A549 (cell line): Measurements from ENCODE around the gene LIPT2. TPM values are rescaled to one million over a fixed set of nuclear protein-coding genes. Genes with fewer than 3 reads are reported as not detected.

Experiments used
- ATAC-seq, 2 experiments: fragments of 200-7000 bp in 1 of 2; fragments of >200 bp in 1 of 2; cut with Nextera tagmentation in 1 of 2; cut with Tn5 transposase in 1 of 2; 3 replicates each; pipeline versions ENCODE4 v1.8.0 to v1.9.1; 2018 to 2020; ENCODE audit warnings: mild to moderate bottlenecking in 1 of 2, moderate library complexity in 1 of 2
- CTCF ChIA-PET: fragments of 300-600 bp; sonication (Branson Sonifier 250); formaldehyde crosslinking; extraction: SDS; loops from one replicate; lab custom pipeline; 2021; ENCODE audit warnings: antibody characterized with exemption, inconsistent platforms; lab: Yijun Ruan, JAX
- POLR2A ChIA-PET: fragments of 350-600 bp; formaldehyde crosslinking; extraction: SDS; loops from one replicate; lab custom pipeline; 2021; ENCODE audit warnings: antibody characterized with exemption, inconsistent platforms; lab: Yijun Ruan, JAX
- DNase-seq, 2 experiments: peaks; one replicate each; pipeline versions ENCODE4 v3.0.0 to v3.0.0-alpha.2; 2011 to 2016; ENCODE audit warnings: low read depth in 1 of 2, low spot score in 1 of 2
- FAIRE-seq: peaks from 2 replicates; lab custom pipeline; 2011; peaks lifted over from hg19 to GRCh38; lab: Jason Lieb, UNC
- H3K27ac ChIP-seq, 2 experiments: fragments of >200 bp; sonication (Bioruptor Twin); formaldehyde crosslinking; 3 replicates each; pipeline ENCODE4 v1.5.1; 2016 to 2017
- H3K4me1 ChIP-seq: fragments of >200 bp; sonication (Bioruptor Twin); formaldehyde crosslinking; 3 replicates; pipeline ENCODE4 v1.6.1; 2016
- H3K4me2 ChIP-seq: fragments of >200 bp; sonication (Bioruptor Twin); formaldehyde crosslinking; 3 replicates; pipeline ENCODE4 v1.6.1; 2016
- H3K4me3 ChIP-seq: fragments of >200 bp; sonication (Bioruptor Twin); formaldehyde crosslinking; 3 replicates; pipeline ENCODE4 v1.5.1; 2016
- H3K9me3 ChIP-seq: fragments of >200 bp; sonication (Bioruptor Twin); formaldehyde crosslinking; 3 replicates; pipeline ENCODE4 v1.6.1; 2016
- BHLHE40 ChIP-seq: IDR thresholded peaks from 2 replicates; pipeline ENCODE4 v1.6.1; 2012; ENCODE audit warnings: low read depth, low read length, inconsistent platforms
- CBX2 ChIP-seq: fragments of 200-600 bp; sonication (generic); IDR thresholded peaks from 2 replicates; pipeline ENCODE4 v1.6.1; 2016; ENCODE audit warnings: low read depth, mild to moderate bottlenecking, borderline replicate concordance
- EHMT2 ChIP-seq: fragments of 200-600 bp; sonication (generic); IDR thresholded peaks from 2 replicates; pipeline ENCODE4 v1.6.1; 2016; ENCODE audit warnings: antibody characterized with exemption, low read depth, mild to moderate bottlenecking, moderate library complexity
- FOSL2 ChIP-seq, 2 experiments: fragments of 450-650 bp in 1 of 2; fragments of >200 bp in 1 of 2; sonication (Bioruptor Twin) in 1 of 2; formaldehyde crosslinking; IDR thresholded peaks; 2 replicates each; pipeline versions ENCODE4 v1.5.0 to v1.6.1; 2016 to 2020; ENCODE audit warnings: mild to moderate bottlenecking in 1 of 2, moderate library complexity in 1 of 2
- HDAC2 ChIP-seq: fragments of 200-600 bp; sonication (generic); IDR thresholded peaks from 2 replicates; pipeline ENCODE4 v1.6.1; 2016
- HOXA7 ChIP-seq: fragments of 250-450 bp; sonication (Bioruptor Pico); IDR thresholded peaks from 2 replicates; pipeline ENCODE4 v1.5.0; 2020; ENCODE audit warnings: mild to moderate bottlenecking, moderate library complexity
- HOXB13 ChIP-seq: fragments of 250-450 bp; sonication (Bioruptor Pico); IDR thresholded peaks from 2 replicates; pipeline ENCODE4 v1.5.0; 2020; ENCODE audit warnings: low read depth, mild to moderate bottlenecking, moderate library complexity
- HOXB5 ChIP-seq: fragments of 250-450 bp; sonication (Bioruptor Pico); IDR thresholded peaks from 2 replicates; pipeline ENCODE4 v1.5.0; 2020; ENCODE audit warnings: mild to moderate bottlenecking, moderate library complexity
- JUN ChIP-seq, 2 experiments: fragments of >200 bp; sonication (Bioruptor Twin); formaldehyde crosslinking; IDR thresholded peaks; 2 replicates in 1 of 2; 3 replicates in 1 of 2; pipeline ENCODE4 v1.6.1; 2016 to 2017
- KDM1A ChIP-seq: fragments of 200-600 bp; sonication (generic); IDR thresholded peaks from 2 replicates; pipeline ENCODE4 v1.6.1; 2016; ENCODE audit warnings: low read depth, mild to moderate bottlenecking
- KDM5A ChIP-seq: fragments of 200-600 bp; sonication (generic); IDR thresholded peaks from 2 replicates; pipeline ENCODE4 v1.6.1; 2016; ENCODE audit warnings: antibody characterized with exemption, mild to moderate bottlenecking
- MAZ ChIP-seq: fragments of 150-350 bp; IDR thresholded peaks from 2 replicates; pipeline ENCODE4 v1.6.1; 2014; ENCODE audit warnings: antibody characterized with exemption, low read depth, low read length, borderline replicate concordance
- MYC ChIP-seq: IDR thresholded peaks from 2 replicates; pipeline ENCODE4 v1.6.1; 2012; ENCODE audit warnings: mild to moderate bottlenecking, inconsistent platforms, low read length, improper control_type of control experiment, borderline replicate concordance
- PHF8 ChIP-seq: fragments of 200-600 bp; sonication (generic); IDR thresholded peaks from 2 replicates; pipeline ENCODE4 v1.6.1; 2016; ENCODE audit warnings: low read depth, mild to moderate bottlenecking, antibody characterized with exemption, moderate library complexity, borderline replicate concordance
- POLR2AphosphoS2 ChIP-seq: conservative IDR thresholded peaks from 2 replicates; pipeline ENCODE4 v1.6.1; 2012; ENCODE audit warnings: low read length, improper control_type of control experiment, inconsistent platforms
- RAD21 ChIP-seq, 2 experiments: fragments of >200 bp in 1 of 2; sonication (Bioruptor Twin) in 1 of 2; formaldehyde crosslinking in 1 of 2; IDR thresholded peaks in 1 of 2; conservative IDR thresholded peaks in 1 of 2; 2 replicates in 1 of 2; 3 replicates in 1 of 2; pipeline ENCODE4 v1.6.1; 2012 to 2018; ENCODE audit warnings: inconsistent platforms in 1 of 2
- RCOR1 ChIP-seq: fragments of 150-350 bp; IDR thresholded peaks from 2 replicates; pipeline ENCODE4 v1.6.1; 2014; ENCODE audit warnings: antibody characterized with exemption, low read length, low read depth
- ZC3H11A ChIP-seq: fragments of 450-650 bp; IDR thresholded peaks from 2 replicates; pipeline ENCODE4 v1.6.1; 2014; ENCODE audit warnings: antibody characterized with exemption, mild to moderate bottlenecking
- ZSCAN20 ChIP-seq: fragments of 250-450 bp; sonication (Bioruptor Pico); IDR thresholded peaks from 2 replicates; pipeline ENCODE4 v1.8.0; 2022; ENCODE audit warnings: mild to moderate bottlenecking, moderate library complexity
- WGBS: methylation state at CpG from one replicate; pipeline ENCODE4 v1.1.6; 2017; ENCODE audit errors: missing lambda C conversion rate; 5-methylcytosine and 5-hydroxymethylcytosine counted together
- polyA plus RNA-seq, 4 experiments: library from polyadenylated mRNA; depleted of rRNA in 3 of 4; stranded (reverse); fragments of >200 nt; fragmentation: RNase III in 1 of 4; extraction: RNeasy Plus Mini Kit Qiagen cat#74134 plus additional on column Dnase treatment in 1 of 4; gene quantifications; 2 replicates in 3 of 4; 3 replicates in 1 of 4; pipeline ENCODE4 v1.2.3, GENCODE V29; 2011 to 2017
- TF ChIP-seq, protein P1 (sequence below): IDR thresholded peaks from 2 replicates; pipeline ENCODE4 v1.6.1; 2012
- TF ChIP-seq, protein P2 (sequence below): fragments of 150-350 bp; IDR thresholded peaks from 2 replicates; pipeline ENCODE4 v1.6.1; 2014; ENCODE audit warnings: low read depth, mild to moderate bottlenecking, low read length
- TF ChIP-seq, protein P3 (sequence below): fragments of 250-450 bp; sonication (Bioruptor Pico); IDR thresholded peaks from 2 replicates; pipeline ENCODE4 v1.5.0; 2021; ENCODE audit warnings: mild to moderate bottlenecking, moderate library complexity, borderline replicate concordance
- TF ChIP-seq, protein P4 (sequence below): fragments of 450-650 bp; IDR thresholded peaks from 2 replicates; pipeline ENCODE4 v1.6.1; 2014; ENCODE audit warnings: antibody characterized with exemption
- TF ChIP-seq, protein P5 (sequence below): fragments of >200 bp; sonication (Bioruptor Twin); formaldehyde crosslinking; IDR thresholded peaks from 3 replicates; pipeline ENCODE4 v1.5.1; 2016
- TF ChIP-seq, protein P6 (sequence below): fragments of 250-450 bp; sonication (Bioruptor Pico); IDR thresholded peaks from 2 replicates; pipeline ENCODE4 v1.5.0; 2020; ENCODE audit warnings: low read depth, mild to moderate bottlenecking, moderate library complexity

The LIPT2 gene
- polyA plus RNA-seq, 2 of the 4 experiments (the other 2 are of a cell fraction), result 4.8 to 9.8 TPM

DNA sequence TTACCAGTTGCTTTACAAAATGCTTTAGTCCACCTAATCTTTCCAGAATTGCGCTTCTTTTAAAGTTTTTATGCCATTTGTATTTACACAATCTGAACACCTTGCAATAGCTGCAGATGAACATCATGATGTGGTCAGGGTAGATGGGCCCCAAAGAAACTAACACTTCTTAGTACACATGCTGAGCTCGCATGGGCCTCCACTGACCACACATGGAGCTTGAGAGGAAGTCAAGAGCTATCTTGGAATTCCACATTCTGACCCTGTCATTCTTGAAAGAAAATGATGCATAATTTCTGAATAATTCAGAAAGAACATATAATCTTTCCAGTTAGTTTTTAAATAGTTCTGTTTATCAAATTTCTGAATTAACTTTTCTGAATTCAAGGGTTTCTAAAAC lies 7.7 kb downstream of the LIPT2 start:
- ATAC-seq, result no peak
- no peak for DNase-seq
- CTCF ChIA-PET, result interaction anchor here (0.8 kb wide), 1 partner anchor 33 kb away, joined by 3 read pairs; no protein-coding TSS in a partner anchor
- Histone ChIP-seq H3K9me3 (no peaks in the 10 kb centered on the region), H3K4me3 (no peak overlapping the region), H3K4me2 (no peak overlapping the region), H3K4me1 (no peaks in the 10 kb centered on the region), H3K27ac (no peak overlapping the region)
- WGBS, result 88% methylated on average over 2 of the region's 2 CpGs
- no peak for TF ChIP-seq RAD21 (conservative IDR thresholded peaks at IDR 0.05 in 1 of 2, IDR thresholded peaks at IDR 0.05 in 1 of 2)
- TF ChIP-seq, protein P1, sequence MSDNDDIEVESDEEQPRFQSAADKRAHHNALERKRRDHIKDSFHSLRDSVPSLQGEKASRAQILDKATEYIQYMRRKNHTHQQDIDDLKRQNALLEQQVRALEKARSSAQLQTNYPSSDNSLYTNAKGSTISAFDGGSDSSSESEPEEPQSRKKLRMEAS, result no peak
- TF ChIP-seq HOXB5 (CRISPR knock-in tag), result no peak
- no peak for TF ChIP-seq KDM1A
- no peak for TF ChIP-seq JUN (IDR thresholded peaks at IDR 0.05)
- no peak for TF ChIP-seq KDM5A
- TF ChIP-seq FOSL2 (IDR thresholded peaks at IDR 0.05), result no peak
- TF ChIP-seq FOSL2 (CRISPR knock-in tag; IDR thresholded peaks at IDR 0.05), result no peak
- no peak for TF ChIP-seq HOXB13
- TF ChIP-seq ZC3H11A, result no peak
- TF ChIP-seq ZSCAN20 (CRISPR knock-in tag), result no peak
- no peak for TF ChIP-seq EHMT2
- TF ChIP-seq, protein P2, sequence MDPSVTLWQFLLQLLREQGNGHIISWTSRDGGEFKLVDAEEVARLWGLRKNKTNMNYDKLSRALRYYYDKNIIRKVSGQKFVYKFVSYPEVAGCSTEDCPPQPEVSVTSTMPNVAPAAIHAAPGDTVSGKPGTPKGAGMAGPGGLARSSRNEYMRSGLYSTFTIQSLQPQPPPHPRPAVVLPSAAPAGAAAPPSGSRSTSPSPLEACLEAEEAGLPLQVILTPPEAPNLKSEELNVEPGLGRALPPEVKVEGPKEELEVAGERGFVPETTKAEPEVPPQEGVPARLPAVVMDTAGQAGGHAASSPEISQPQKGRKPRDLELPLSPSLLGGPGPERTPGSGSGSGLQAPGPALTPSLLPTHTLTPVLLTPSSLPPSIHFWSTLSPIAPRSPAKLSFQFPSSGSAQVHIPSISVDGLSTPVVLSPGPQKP, result no peak
- no peak for TF ChIP-seq CBX2
- TF ChIP-seq RCOR1, result no peak
- TF ChIP-seq, protein P3, sequence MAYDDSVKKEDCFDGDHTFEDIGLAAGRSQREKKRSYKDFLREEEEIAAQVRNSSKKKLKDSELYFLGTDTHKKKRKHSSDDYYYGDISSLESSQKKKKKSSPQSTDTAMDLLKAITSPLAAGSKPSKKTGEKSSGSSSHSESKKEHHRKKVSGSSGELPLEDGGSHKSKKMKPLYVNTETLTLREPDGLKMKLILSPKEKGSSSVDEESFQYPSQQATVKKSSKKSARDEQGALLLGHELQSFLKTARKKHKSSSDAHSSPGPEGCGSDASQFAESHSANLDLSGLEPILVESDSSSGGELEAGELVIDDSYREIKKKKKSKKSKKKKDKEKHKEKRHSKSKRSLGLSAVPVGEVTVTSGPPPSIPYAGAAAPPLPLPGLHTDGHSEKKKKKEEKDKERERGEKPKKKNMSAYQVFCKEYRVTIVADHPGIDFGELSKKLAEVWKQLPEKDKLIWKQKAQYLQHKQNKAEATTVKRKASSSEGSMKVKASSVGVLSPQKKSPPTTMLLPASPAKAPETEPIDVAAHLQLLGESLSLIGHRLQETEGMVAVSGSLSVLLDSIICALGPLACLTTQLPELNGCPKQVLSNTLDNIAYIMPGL (CRISPR knock-in tag), result no peak
- no peak for TF ChIP-seq MYC
- no peak for TF ChIP-seq BHLHE40
- TF ChIP-seq, protein P4, sequence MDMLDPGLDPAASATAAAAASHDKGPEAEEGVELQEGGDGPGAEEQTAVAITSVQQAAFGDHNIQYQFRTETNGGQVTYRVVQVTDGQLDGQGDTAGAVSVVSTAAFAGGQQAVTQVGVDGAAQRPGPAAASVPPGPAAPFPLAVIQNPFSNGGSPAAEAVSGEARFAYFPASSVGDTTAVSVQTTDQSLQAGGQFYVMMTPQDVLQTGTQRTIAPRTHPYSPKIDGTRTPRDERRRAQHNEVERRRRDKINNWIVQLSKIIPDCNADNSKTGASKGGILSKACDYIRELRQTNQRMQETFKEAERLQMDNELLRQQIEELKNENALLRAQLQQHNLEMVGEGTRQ, result no peak
- no peak for TF ChIP-seq POLR2AphosphoS2
- FAIRE-seq, result no peak
- POLR2A ChIA-PET, result no interaction called here

DNA sequence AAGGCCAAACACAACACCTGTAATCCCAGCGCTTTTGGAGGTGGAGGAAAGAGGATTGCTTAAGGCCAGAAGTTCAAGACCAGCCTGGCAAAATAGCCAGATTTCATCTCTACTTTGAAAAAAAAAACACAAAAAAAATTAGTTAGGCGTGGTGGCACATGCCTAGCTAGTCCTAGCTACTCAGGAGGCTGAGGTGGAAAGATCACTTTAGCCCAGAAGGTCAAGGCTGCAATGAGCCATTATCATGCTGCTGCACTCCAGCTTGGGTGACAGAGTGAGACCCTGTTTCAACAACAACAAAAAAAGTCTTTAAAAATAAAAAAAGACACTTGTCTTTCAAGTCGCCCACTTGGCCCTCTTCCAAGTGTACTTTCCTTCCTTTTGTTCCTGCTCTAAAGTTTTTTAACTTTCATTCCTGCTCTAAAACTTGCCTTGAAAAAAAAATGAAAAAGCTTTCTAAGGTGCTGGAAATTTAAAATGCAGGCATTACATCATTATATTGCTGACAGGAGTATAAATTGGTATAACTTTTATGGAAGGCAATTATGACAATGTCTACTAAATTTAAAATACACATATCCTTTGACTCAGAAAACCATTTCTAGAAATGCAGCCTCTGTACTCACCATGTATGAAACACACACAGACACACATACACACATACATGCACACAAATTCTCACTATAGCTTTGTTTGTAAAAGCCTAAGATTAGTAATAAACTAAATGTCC lies 12.7 kb downstream of the LIPT2 start:
- 66% methylated on average over 3 of the region's 3 CpGs for WGBS
- no peak for DNase-seq
- no peak for FAIRE-seq
- Histone ChIP-seq H3K4me1 (0 out of 3 replicates have a peak, but pooled peaks cover 6% of the 10 kb centered on the region), H3K4me3 (no peak overlapping the region), H3K9me3 (no peaks in the 10 kb centered on the region), H3K4me2 (no peak overlapping the region), H3K27ac (no peak overlapping the region)
- POLR2A ChIA-PET, result interaction anchor here (1.5 kb wide), 1 partner anchor 12 kb away, joined by 4 read pairs; no protein-coding TSS in a partner anchor
- ATAC-seq, result no peak
- CTCF ChIA-PET, result interaction anchor here (0.7 to 2.9 kb wide), 4 partner anchors 28 to 516 kb away, joined by 3 to 8 read pairs (median 4); no protein-coding TSS in a partner anchor
- TF ChIP-seq PHF8, result no peak
- no peak for TF ChIP-seq MAZ
- TF ChIP-seq, protein P5, sequence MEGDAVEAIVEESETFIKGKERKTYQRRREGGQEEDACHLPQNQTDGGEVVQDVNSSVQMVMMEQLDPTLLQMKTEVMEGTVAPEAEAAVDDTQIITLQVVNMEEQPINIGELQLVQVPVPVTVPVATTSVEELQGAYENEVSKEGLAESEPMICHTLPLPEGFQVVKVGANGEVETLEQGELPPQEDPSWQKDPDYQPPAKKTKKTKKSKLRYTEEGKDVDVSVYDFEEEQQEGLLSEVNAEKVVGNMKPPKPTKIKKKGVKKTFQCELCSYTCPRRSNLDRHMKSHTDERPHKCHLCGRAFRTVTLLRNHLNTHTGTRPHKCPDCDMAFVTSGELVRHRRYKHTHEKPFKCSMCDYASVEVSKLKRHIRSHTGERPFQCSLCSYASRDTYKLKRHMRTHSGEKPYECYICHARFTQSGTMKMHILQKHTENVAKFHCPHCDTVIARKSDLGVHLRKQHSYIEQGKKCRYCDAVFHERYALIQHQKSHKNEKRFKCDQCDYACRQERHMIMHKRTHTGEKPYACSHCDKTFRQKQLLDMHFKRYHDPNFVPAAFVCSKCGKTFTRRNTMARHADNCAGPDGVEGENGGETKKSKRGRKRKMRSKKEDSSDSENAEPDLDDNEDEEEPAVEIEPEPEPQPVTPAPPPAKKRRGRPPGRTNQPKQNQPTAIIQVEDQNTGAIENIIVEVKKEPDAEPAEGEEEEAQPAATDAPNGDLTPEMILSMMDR, result no peak
- TF ChIP-seq HDAC2, result no peak
- no peak for TF ChIP-seq KDM1A
- TF ChIP-seq, protein P6, sequence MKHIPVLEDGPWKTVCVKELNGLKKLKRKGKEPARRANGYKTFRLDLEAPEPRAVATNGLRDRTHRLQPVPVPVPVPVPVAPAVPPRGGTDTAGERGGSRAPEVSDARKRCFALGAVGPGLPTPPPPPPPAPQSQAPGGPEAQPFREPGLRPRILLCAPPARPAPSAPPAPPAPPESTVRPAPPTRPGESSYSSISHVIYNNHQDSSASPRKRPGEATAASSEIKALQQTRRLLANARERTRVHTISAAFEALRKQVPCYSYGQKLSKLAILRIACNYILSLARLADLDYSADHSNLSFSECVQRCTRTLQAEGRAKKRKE (CRISPR knock-in tag), result no peak
- TF ChIP-seq, protein P3 (CRISPR knock-in tag), result no peak
- TF ChIP-seq, protein P2, result no peak
- no peak for TF ChIP-seq HOXA7 (CRISPR knock-in tag)
